Measurements from ENCODE around the gene DMAC2. TPM values are rescaled to one million over a fixed set of nuclear protein-coding genes. Genes with fewer than 3 reads are reported as not detected.
A peak's percentile ranks its signal among the peaks of the same experiment; 100 is the strongest.

DMAC2 gene
- total and polyA plus RNA-seq, 2 donors (not counting 3 experiments of a cell fraction or from before 2014, with no cell fraction given), result 65.4 to 137 TPM

DNA sequence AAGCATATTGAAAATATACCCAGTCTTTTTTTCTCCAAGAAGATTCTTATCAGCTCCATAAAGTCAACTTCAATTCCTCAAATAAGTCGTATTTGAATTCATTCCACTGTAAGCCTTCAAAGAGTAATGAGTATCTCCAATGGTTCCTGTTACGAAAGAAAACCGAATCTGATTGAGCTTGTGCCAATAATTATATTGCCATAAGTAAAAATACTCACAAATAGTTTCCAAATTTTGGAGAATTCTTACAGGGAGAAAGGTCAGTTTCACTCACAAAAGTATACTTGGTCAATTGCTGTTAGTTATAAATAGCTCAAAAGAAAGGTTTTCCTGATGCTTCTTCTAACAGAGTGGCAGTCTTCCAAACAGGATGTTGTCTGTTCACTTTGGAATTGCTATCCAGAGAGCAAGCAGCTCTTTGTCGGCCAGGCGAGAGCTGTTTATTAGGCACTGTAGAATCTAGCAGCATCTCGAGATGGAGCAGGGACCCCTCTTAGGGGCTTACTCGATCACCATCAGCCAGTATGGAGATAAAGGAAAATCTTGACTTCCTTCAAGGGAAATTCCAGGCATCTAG, 16.7 kb upstream of the DMAC2 start:
- FAIRE-seq (peak; percentile 88), DNase-seq (ENCODE audit: low read depth, low spot score) (peak; percentile 85)
- H2AFZ ChIP-seq (ENCODE audit: low read depth, low read length), result peak overlapping the region; percentile 17
- peaks cover 2 to 7% of the 10 kb centered on the region in 2 experiments for H3K36me3 ChIP-seq (ENCODE audit: control insufficient read depth in 2 of 2, extremely low read depth in 1 of 2, insufficient read depth in 2 of 2, low read length in 2 of 2)
- no peaks in the 10 kb centered on the region for H3K27me3 ChIP-seq (ENCODE audit: control insufficient read depth in 2 of 2, insufficient read depth in 2 of 2, low read length in 2 of 2)
- peaks cover 3% of the 10 kb centered on the region for H3K9me1 ChIP-seq (replicated peaks; ENCODE audit: control insufficient read depth, extremely low read depth, insufficient read depth, low read length)
- ChIA-PET POLR2A (interaction anchor here (0.5 to 2.9 kb wide), 4 partner anchors 20 to 91 kb away, joined by 4 to 24 read pairs (median 6); no protein-coding TSS in a partner anchor), CTCF (interaction anchor here (0.7 to 3.7 kb wide), 22 partner anchors 9 to 186 kb away, joined by 3 to 33 read pairs (median 4); partner anchors contain the start of genes B3GNT8 and DMAC2)
- H3K4me1 ChIP-seq (ENCODE audit: control insufficient read depth, extremely low read depth, insufficient read depth, low read length), result peaks cover 27% of the 10 kb centered on the region
- no TSS peak for BruUV-seq (replicated peaks)
- dilution Hi-C loops (cut with MboI; ENCODE audit: extremely low pct_ligation_motif_present, low sequenced_read_pairs), result no loop called here
- peak overlapping the region; percentile 71 for H3K9ac ChIP-seq (replicated peaks; ENCODE audit: extremely low read depth, insufficient read depth, low read length)
- peak overlapping the region; percentile 72 for H3K27ac ChIP-seq (ENCODE audit: insufficient read depth, low read depth, low read length)
- H3K4me3 ChIP-seq (replicated peaks in 1 of 3; ENCODE audit: insufficient read depth in 1 of 3, low read depth in 1 of 3, low read length in 3 of 3), result peak overlapping the region in 1 of 3 experiments; percentile 23
- H3K79me2 ChIP-seq (ENCODE audit: control insufficient read depth, insufficient read depth, low read length), result peaks cover 2% of the 10 kb centered on the region
- H3K9me3 ChIP-seq (replicated peaks; ENCODE audit: control insufficient read depth, insufficient read depth, low read length), result no peaks in the 10 kb centered on the region
- peak overlapping the region; percentile 95 for H3K4me2 ChIP-seq (ENCODE audit: insufficient read depth, low read length)
- intact Hi-C loops (cut with micrococcal nuclease), result loop anchor here (1.0 kb wide), 2 partner anchors 23 to 75 kb away; no protein-coding TSS in a partner anchor
- no peak for TF ChIP-seq EZH2 (IDR thresholded peaks at IDR 0.05; ENCODE audit: borderline replicate concordance, low read depth, low read length, severe bottlenecking)
- no peak for TF ChIP-seq GATA2 (IDR thresholded peaks at IDR 0.05; ENCODE audit: insufficient read depth, insufficient read length, low read depth, low read length)
- no peak for TF ChIP-seq POLR2AphosphoS5 (IDR thresholded peaks at IDR 0.05; ENCODE audit: insufficient read depth, low read depth, low read length)
- no peak for TF ChIP-seq MYC (IDR thresholded peaks at IDR 0.05; ENCODE audit: low read depth, low read length)
- TF ChIP-seq, protein P1, sequence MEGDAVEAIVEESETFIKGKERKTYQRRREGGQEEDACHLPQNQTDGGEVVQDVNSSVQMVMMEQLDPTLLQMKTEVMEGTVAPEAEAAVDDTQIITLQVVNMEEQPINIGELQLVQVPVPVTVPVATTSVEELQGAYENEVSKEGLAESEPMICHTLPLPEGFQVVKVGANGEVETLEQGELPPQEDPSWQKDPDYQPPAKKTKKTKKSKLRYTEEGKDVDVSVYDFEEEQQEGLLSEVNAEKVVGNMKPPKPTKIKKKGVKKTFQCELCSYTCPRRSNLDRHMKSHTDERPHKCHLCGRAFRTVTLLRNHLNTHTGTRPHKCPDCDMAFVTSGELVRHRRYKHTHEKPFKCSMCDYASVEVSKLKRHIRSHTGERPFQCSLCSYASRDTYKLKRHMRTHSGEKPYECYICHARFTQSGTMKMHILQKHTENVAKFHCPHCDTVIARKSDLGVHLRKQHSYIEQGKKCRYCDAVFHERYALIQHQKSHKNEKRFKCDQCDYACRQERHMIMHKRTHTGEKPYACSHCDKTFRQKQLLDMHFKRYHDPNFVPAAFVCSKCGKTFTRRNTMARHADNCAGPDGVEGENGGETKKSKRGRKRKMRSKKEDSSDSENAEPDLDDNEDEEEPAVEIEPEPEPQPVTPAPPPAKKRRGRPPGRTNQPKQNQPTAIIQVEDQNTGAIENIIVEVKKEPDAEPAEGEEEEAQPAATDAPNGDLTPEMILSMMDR (IDR thresholded peaks at IDR 0.05; ENCODE audit: extremely low read depth in 1 of 2, insufficient read depth in 1 of 2, low read depth in 1 of 2, low read length in 2 of 2), result no peak
- no peaks in the 10 kb centered on the region for H4K20me1 ChIP-seq (replicated peaks; ENCODE audit: control insufficient read depth, extremely low read depth, insufficient read depth, low read length)

Measured in endothelial cell of umbilical vein (primary cell).